ENCODE results near the gene CACNB3. TPM values are rescaled to one million over a fixed set of nuclear protein-coding genes. Genes with fewer than 3 reads are reported as not detected.
"Not testable (repeated sequence)": the region's sequence is repeated elsewhere in the genome, so short reads cannot be mapped to it uniquely, and the experiment has no call there.

The CACNB3 gene
- total RNA-seq, 1 experiment from 2014 or later: 11.2 TPM

- not testable (repeated sequence) for DNase-seq (ENCODE audit: low read depth)
Observed at GRCh38 chr12:48854932-48855331, 36.6 kb downstream of the CACNB3 start.

- no peak for DNase-seq (ENCODE audit: low read depth)
Observed at GRCh38 chr12:48856379-48856778, 38.1 kb downstream of the CACNB3 start.

GRCh38 chr12:48857278-48857994, 39.1 kb downstream of the CACNB3 start:
- no peak for DNase-seq (ENCODE audit: low read depth)

GRCh38 chr12:48858043-48858442, 39.7 kb downstream of the CACNB3 start:
- no peak for DNase-seq (ENCODE audit: low read depth)

GRCh38 chr12:48859607-48860006, 41.3 kb downstream of the CACNB3 start:
- DNase-seq (ENCODE audit: low read depth): no peak

- not testable (repeated sequence) for DNase-seq (ENCODE audit: low read depth)
Observed at GRCh38 chr12:48860236-48860635, 41.9 kb downstream of the CACNB3 start.

GRCh38 chr12:48861111-48861510, 42.8 kb downstream of the CACNB3 start:
- no peak for DNase-seq (ENCODE audit: low read depth)

- DNase-seq (ENCODE audit: low read depth): no peak
Observed at GRCh38 chr12:48862760-48863159, 44.5 kb downstream of the CACNB3 start.

GRCh38 chr12:48863291-48863690, 45.0 kb downstream of the CACNB3 start:
- DNase-seq (ENCODE audit: low read depth): no peak

GRCh38 chr12:48865281-48866051, 47.2 kb downstream of the CACNB3 start, which contains the start of gene RND1:
TSS of gene RND1 (minus strand) at chr12:48865870. CDS start at chr12:48865767, 103 bp downstream.
- peak; percentile 88 for DNase-seq (ENCODE audit: low read depth)

GRCh38 chr12:48866052-48866711, 47.9 kb downstream of the CACNB3 start:
- no peak for DNase-seq (ENCODE audit: low read depth)

- no peak for DNase-seq (ENCODE audit: low read depth)
Observed at GRCh38 chr12:48868451-48868850, 50.2 kb downstream of the CACNB3 start.

- DNase-seq (ENCODE audit: low read depth): no peak
Observed at GRCh38 chr12:48869191-48869590, 50.9 kb downstream of the CACNB3 start.

- no peak for DNase-seq (ENCODE audit: low read depth)
Observed at GRCh38 chr12:48873096-48873495, 54.8 kb downstream of the CACNB3 start.

GRCh38 chr12:48873534-48873933, 55.2 kb downstream of the CACNB3 start:
- DNase-seq (ENCODE audit: low read depth): not testable (repeated sequence)

- no peak for DNase-seq (ENCODE audit: low read depth)
Observed at GRCh38 chr12:48875944-48876515, 57.7 kb downstream of the CACNB3 start.

Other genes with a start within 250 kb of the CACNB3 start
- gene LALBA, start 248.4 kb upstream of the CACNB3 start, total RNA-seq (2014; rRNA removed; shearing (Covaris generic)): not detected in 2 replicates
- 51.3 and 63.3 TPM in 2 replicates for gene KANSL2, start 136.3 kb upstream of the CACNB3 start, total RNA-seq (2014; rRNA removed; shearing (Covaris generic))
- 19.1 and 20.9 TPM in 2 replicates for gene CCNT1, start 101.8 kb upstream of the CACNB3 start, total RNA-seq (2014; rRNA removed; shearing (Covaris generic))
- gene ADCY6, start 29.4 kb upstream of the CACNB3 start, total RNA-seq (2014; rRNA removed; shearing (Covaris generic)): 10.3 and 10.8 TPM in 2 replicates
- gene DDX23, start 33.7 kb downstream of the CACNB3 start, total RNA-seq (2014; rRNA removed; shearing (Covaris generic)): 55.7 and 59.1 TPM in 2 replicates
- 0.29 TPM in 1 of 2 replicates, not detected in the other for gene RND1, start 47.4 kb downstream of the CACNB3 start, total RNA-seq (2014; rRNA removed; shearing (Covaris generic))
- 27.6 and 31.7 TPM in 2 replicates for gene FKBP11, start 107.0 kb downstream of the CACNB3 start, total RNA-seq (2014; rRNA removed; shearing (Covaris generic))
- 47.8 and 57.1 TPM in 2 replicates for gene ARF3, start 139.0 kb downstream of the CACNB3 start, total RNA-seq (2014; rRNA removed; shearing (Covaris generic))
- 0.29 TPM in 1 of 2 replicates, not detected in the other for gene WNT10B, start 153.2 kb downstream of the CACNB3 start, total RNA-seq (2014; rRNA removed; shearing (Covaris generic))
- not detected in 2 replicates for gene WNT1, start 159.8 kb downstream of the CACNB3 start, total RNA-seq (2014; rRNA removed; shearing (Covaris generic))
- not detected in 2 replicates for gene DDN, start 180.9 kb downstream of the CACNB3 start, total RNA-seq (2014; rRNA removed; shearing (Covaris generic))
- 81.3 and 89.6 TPM in 2 replicates for gene PRKAG1, start 200.3 kb downstream of the CACNB3 start, total RNA-seq (2014; rRNA removed; shearing (Covaris generic))
- gene KMT2D, start 242.3 kb downstream of the CACNB3 start, total RNA-seq (2014; rRNA removed; shearing (Covaris generic)): 6.8 and 7.9 TPM in 2 replicates

All from RPMI7951 (cell line).